ENCODE data around the gene MOCS3. TPM values are rescaled to one million over a fixed set of nuclear protein-coding genes. Genes with fewer than 3 reads are reported as not detected.

The MOCS3 gene, protein sequence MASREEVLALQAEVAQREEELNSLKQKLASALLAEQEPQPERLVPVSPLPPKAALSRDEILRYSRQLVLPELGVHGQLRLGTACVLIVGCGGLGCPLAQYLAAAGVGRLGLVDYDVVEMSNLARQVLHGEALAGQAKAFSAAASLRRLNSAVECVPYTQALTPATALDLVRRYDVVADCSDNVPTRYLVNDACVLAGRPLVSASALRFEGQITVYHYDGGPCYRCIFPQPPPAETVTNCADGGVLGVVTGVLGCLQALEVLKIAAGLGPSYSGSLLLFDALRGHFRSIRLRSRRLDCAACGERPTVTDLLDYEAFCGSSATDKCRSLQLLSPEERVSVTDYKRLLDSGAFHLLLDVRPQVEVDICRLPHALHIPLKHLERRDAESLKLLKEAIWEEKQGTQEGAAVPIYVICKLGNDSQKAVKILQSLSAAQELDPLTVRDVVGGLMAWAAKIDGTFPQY
- 4.0 TPM for polyA plus RNA-seq (2013, experiment 1 of 2)
- 3.6 TPM for polyA plus RNA-seq (2013, experiment 2 of 2)

DNA sequence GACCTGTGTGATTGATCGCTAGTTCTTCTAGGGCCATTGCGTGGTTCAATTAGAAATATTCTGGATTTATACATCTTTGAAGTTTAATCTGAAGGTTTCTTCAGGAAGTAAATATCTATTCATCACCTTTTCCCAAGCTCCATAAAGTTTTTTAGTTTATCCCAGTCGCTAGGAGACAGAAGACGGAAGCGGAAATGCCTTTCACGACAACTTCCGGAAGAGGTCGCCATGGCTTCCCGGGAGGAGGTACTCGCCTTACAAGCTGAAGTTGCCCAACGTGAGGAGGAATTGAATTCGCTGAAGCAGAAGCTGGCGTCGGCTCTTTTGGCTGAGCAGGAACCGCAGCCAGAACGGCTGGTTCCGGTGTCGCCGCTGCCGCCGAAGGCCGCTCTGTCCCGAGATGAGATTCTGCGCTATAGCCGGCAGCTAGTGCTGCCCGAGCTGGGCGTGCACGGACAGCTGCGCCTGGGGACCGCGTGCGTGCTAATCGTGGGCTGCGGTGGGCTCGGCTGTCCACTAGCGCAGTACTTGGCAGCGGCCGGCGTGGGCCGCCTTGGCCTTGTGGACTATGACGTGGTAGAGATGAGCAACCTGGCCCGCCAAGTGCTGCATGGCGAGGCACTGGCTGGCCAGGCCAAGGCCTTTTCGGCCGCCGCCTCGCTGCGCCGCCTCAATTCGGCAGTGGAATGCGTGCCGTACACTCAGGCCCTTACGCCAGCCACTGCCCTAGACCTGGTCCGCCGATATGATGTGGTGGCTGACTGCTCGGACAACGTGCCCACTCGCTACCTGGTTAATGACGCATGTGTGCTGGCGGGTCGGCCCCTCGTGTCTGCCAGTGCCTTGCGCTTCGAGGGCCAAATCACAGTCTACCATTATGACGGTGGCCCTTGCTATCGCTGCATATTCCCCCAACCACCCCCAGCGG lies at the start of gene MOCS3:
TSS of gene MOCS3 (plus strand) at position 204 of the 928 bp plus-strand sequence. CDS start at position 229, 25 bp downstream.
- Histone ChIP-seq H3K4me3 (ENCODE audit: extremely low read depth, insufficient read depth, low read length, poor library complexity, severe bottlenecking) (peak within 1 kb of the TSS; percentile 99), H3K27ac (ENCODE audit: low read depth, low read length, severe bottlenecking) (peak within 1 kb of the TSS; percentile 95), H3K36me3 (ENCODE audit: control insufficient read depth, insufficient read depth, low read length) (peaks cover 39% of the 10 kb centered on the region), H3K9me3 (ENCODE audit: control insufficient read depth, low read length) (no peaks in the 10 kb centered on the region), H3K4me1 (ENCODE audit: control insufficient read depth, insufficient read depth, low read length, poor library complexity, severe bottlenecking) (peaks cover 9% of the 10 kb centered on the region)
- 3 to 5% methylated on average over 58 to 63 of the region's 67 CpGs for WGBS, 2 experiments (ENCODE audit: insufficient coverage in 2 of 2)

DNA sequence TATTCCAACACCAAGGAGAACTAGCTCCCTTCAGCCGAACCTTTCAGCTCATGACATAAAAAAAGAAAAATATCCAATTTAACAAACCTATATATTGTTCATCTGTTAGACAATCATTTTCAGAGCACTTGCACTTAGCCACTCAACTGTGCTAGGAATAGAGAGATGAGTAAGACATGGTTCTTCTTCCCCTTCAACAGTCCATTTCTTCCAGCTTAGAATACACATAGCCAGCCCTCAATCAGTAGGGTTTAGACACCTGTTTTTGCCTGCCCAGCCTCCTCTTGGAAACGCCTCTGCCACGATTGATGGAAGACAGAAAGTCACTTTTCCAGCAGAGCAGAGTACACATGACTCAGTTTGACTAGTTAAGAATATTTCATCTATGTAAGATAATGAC lies 49.2 kb upstream of the MOCS3 start:
- peaks cover 69% of the 10 kb centered on the region for H3K36me3 ChIP-seq (ENCODE audit: control insufficient read depth, insufficient read depth, low read length)
- H3K4me1 ChIP-seq (ENCODE audit: control insufficient read depth, insufficient read depth, low read length, poor library complexity, severe bottlenecking): peaks cover 18% of the 10 kb centered on the region
- no peak overlapping the region for H3K27ac ChIP-seq (ENCODE audit: low read depth, low read length, severe bottlenecking)
- no peaks in the 10 kb centered on the region for H3K9me3 ChIP-seq (ENCODE audit: control insufficient read depth, low read length)
- H3K4me3 ChIP-seq (ENCODE audit: extremely low read depth, insufficient read depth, low read length, poor library complexity, severe bottlenecking): no peak overlapping the region
- WGBS, 2 experiments (ENCODE audit: insufficient coverage in 2 of 2): 100% methylated on average over 2 of the region's 3 CpGs

DNA sequence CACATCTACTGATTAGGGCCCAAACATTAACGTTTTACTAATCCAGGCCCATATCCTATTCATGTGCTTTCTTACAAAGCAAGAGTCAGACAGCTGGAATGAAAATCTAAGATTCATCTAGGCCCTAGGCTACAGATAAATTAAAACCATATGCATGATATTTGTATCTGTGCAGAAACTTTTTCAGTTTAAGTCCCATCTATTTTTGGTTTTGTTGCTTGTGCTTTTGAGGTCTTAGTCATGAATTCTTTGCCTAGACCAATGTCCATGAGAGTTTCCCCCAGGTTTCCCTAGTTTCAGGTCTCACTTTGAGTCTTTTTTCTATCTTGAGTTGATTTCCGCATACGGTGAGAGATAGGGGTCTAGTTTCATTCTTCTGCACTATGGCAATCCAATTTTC lies 47.6 kb upstream of the MOCS3 start:
- H3K4me3 ChIP-seq (ENCODE audit: extremely low read depth, insufficient read depth, low read length, poor library complexity, severe bottlenecking): no peak overlapping the region
- WGBS, 2 experiments (ENCODE audit: insufficient coverage in 2 of 2): 89 to 90% methylated on average over 1 of the region's 3 CpGs
- no peaks in the 10 kb centered on the region for H3K9me3 ChIP-seq (ENCODE audit: control insufficient read depth, low read length)
- peaks cover 75% of the 10 kb centered on the region for H3K36me3 ChIP-seq (ENCODE audit: control insufficient read depth, insufficient read depth, low read length)
- H3K27ac ChIP-seq (ENCODE audit: low read depth, low read length, severe bottlenecking): no peak overlapping the region
- peaks cover 32% of the 10 kb centered on the region for H3K4me1 ChIP-seq (ENCODE audit: control insufficient read depth, insufficient read depth, low read length, poor library complexity, severe bottlenecking)

DNA sequence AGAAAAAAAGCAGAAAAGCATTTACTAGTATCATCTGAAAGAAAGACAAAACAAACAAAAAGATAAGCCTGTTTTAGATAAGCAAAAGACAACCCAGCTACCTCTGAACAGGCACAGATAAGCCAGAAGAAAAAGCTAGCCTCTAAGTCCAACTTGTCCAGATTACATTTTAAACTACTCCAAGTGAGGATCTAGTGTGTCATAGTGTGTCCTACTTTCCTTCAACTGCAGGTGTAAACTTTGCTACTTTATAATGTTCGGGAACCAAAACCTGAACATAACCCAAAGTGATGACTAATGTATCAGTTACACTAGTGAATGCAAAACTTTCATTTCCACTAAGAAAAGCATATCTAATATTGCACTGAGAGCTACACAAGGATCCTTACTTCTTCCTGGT lies 46.9 kb upstream of the MOCS3 start:
- Histone ChIP-seq H3K27ac (ENCODE audit: low read depth, low read length, severe bottlenecking) (no peak overlapping the region), H3K36me3 (ENCODE audit: control insufficient read depth, insufficient read depth, low read length) (peaks cover 82% of the 10 kb centered on the region), H3K4me1 (ENCODE audit: control insufficient read depth, insufficient read depth, low read length, poor library complexity, severe bottlenecking) (peaks cover 38% of the 10 kb centered on the region), H3K4me3 (ENCODE audit: extremely low read depth, insufficient read depth, low read length, poor library complexity, severe bottlenecking) (no peak overlapping the region), H3K9me3 (ENCODE audit: control insufficient read depth, low read length) (no peaks in the 10 kb centered on the region)
- 100% methylated on average over 1 of the region's 1 CpG; no CpG with 5 or more reads in 1 of the 2 experiments for WGBS, 2 experiments (ENCODE audit: insufficient coverage in 2 of 2)

DNA sequence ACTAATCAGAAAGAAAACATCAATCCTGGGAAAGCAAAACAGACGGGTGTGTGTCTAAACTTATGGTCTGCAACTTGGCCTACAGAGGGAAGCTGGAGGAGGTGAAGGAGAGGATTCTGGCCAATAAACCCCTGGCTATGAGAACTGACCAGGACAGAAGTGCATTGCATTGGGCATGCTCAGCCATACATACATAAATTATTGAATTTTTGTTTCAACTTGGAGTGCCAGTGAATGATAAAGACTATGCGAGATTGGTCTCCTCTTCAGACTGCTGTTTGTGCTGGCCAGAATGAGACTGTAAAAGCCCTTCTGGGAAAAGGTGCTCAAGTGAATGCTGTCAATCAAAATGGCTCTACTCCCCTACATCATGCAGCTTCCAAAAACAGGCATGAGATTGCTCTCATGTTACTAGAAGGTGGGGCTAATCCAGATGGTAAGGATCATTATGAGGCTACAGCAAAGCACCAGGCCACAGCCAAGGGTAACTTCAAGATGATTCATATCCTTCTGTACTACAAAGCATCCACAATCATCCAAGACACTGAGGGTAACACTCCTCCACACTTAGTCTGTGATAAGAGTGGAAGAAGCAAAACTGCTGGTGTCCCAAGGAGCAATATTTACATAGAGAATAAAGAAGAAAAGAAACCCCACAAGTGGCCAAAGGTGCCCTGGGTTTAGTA lies 44.8 kb upstream of the MOCS3 start:
- peaks cover 38% of the 10 kb centered on the region for H3K4me1 ChIP-seq (ENCODE audit: control insufficient read depth, insufficient read depth, low read length, poor library complexity, severe bottlenecking)
- WGBS, 2 experiments (ENCODE audit: insufficient coverage in 2 of 2): 86 to 100% methylated on average over 1 of the region's 2 CpGs
- H3K4me3 ChIP-seq (ENCODE audit: extremely low read depth, insufficient read depth, low read length, poor library complexity, severe bottlenecking): no peak overlapping the region
- H3K36me3 ChIP-seq (ENCODE audit: control insufficient read depth, insufficient read depth, low read length): peaks cover 69% of the 10 kb centered on the region
- H3K9me3 ChIP-seq (ENCODE audit: control insufficient read depth, low read length): no peaks in the 10 kb centered on the region
- H3K27ac ChIP-seq (ENCODE audit: low read depth, low read length, severe bottlenecking): peak overlapping the region; percentile 1

DNA sequence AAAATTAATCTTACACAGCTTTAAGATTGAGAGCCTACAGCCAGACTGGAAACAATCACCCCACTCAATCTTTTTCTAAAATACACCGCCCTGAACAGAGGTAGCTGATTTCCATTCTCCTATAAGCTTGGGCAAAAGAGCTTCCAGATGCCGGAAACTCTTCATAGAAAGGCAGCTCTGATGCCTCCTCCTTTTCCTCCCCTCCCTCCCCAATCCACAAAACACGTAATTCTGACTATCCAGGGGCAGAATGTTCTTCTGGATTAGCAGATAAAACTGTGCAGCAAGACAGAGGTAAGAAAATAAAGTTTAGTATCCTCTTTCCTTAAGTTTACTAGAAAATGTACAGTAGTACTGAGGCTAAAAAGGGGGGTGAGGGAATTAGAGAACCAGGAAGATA lies 43.2 kb upstream of the MOCS3 start:
- peaks cover 66% of the 10 kb centered on the region for H3K36me3 ChIP-seq (ENCODE audit: control insufficient read depth, insufficient read depth, low read length)
- 88% methylated on average over 1 of the region's 3 CpGs; no CpG with 5 or more reads in 1 of the 2 experiments for WGBS, 2 experiments (ENCODE audit: insufficient coverage in 2 of 2)

DNA sequence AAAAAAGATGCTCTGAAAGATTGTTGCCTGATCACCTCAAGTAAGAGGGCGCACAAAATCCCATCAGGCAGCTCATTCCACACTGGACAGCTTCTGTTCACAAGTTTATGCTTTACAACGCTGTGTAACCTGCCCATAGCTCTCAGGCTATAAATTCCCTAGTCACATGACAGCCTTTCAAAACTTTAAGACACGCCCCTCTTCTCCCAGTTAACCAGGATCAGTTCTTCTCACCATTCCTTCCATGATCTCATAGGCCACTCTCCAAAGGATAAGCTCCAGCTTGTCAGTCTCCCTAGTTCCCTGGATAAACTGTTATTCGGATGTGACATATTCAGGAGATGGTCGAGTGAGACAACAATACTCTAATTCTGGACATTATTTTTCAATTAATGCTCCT lies 42.4 kb upstream of the MOCS3 start:
- H3K9me3 ChIP-seq (ENCODE audit: control insufficient read depth, low read length): no peaks in the 10 kb centered on the region
- H3K4me1 ChIP-seq (ENCODE audit: control insufficient read depth, insufficient read depth, low read length, poor library complexity, severe bottlenecking): peaks cover 38% of the 10 kb centered on the region
- peaks cover 66% of the 10 kb centered on the region for H3K36me3 ChIP-seq (ENCODE audit: control insufficient read depth, insufficient read depth, low read length)
- H3K4me3 ChIP-seq (ENCODE audit: extremely low read depth, insufficient read depth, low read length, poor library complexity, severe bottlenecking): no peak overlapping the region
- H3K27ac ChIP-seq (ENCODE audit: low read depth, low read length, severe bottlenecking): no peak overlapping the region
- WGBS, 2 experiments (ENCODE audit: insufficient coverage in 2 of 2): 93 to 95% methylated on average over 3 of the region's 5 CpGs

More for the DNA sequence above, 43.2 kb upstream of the MOCS3 start:
- peak overlapping the region; percentile 29 for H3K27ac ChIP-seq (ENCODE audit: low read depth, low read length, severe bottlenecking)
- H3K4me3 ChIP-seq (ENCODE audit: extremely low read depth, insufficient read depth, low read length, poor library complexity, severe bottlenecking): no peak overlapping the region
- H3K9me3 ChIP-seq (ENCODE audit: control insufficient read depth, low read length): no peaks in the 10 kb centered on the region
- H3K4me1 ChIP-seq (ENCODE audit: control insufficient read depth, insufficient read depth, low read length, poor library complexity, severe bottlenecking): peaks cover 38% of the 10 kb centered on the region

DNA sequence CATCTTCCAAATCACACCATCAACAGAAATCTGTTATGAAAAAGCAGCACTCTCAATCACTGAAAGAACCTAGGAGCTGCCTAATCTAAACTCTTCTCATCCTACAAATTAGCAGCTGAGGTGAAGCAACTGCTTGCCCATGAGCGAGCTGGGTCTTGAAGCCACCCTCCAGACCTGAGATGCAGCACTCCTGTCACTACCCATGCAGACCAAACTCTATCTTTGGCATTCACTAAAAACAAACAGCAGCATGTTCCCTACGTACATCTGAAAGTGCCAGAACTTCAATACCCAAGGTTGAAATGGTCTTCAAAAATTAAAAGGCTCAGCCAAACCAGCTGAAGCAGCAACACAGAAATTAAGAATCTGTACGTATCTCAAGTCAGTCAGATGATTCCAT lies 41.7 kb upstream of the MOCS3 start:
- H3K36me3 ChIP-seq (ENCODE audit: control insufficient read depth, insufficient read depth, low read length): peaks cover 66% of the 10 kb centered on the region
- no peaks in the 10 kb centered on the region for H3K9me3 ChIP-seq (ENCODE audit: control insufficient read depth, low read length)
- 94 to 100% methylated on average over 2 to 3 of the region's 3 CpGs for WGBS, 2 experiments (ENCODE audit: insufficient coverage in 2 of 2)
- H3K27ac ChIP-seq (ENCODE audit: low read depth, low read length, severe bottlenecking): no peak overlapping the region
- peaks cover 32% of the 10 kb centered on the region for H3K4me1 ChIP-seq (ENCODE audit: control insufficient read depth, insufficient read depth, low read length, poor library complexity, severe bottlenecking)
- H3K4me3 ChIP-seq (ENCODE audit: extremely low read depth, insufficient read depth, low read length, poor library complexity, severe bottlenecking): no peak overlapping the region

DNA sequence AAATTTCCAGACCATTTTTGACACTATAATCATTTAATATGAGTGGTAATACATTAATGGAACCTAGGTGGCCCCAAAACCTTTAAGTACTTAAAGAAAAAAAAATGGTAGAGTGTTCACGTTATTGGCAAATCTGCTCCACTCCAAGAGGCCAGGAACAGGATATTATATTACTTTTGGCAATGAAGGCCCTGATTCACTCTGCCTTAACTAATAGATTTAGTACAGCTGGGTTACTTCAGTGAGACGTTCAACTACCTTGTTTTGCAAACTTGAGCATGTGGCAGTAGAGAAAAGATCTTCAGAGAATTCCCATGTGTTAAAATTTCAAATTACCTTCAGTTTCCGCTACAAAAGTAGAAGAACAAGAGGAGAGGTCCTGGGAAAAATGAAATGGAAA lies 40.2 kb upstream of the MOCS3 start:
- WGBS, 2 experiments (ENCODE audit: insufficient coverage in 2 of 2): 84 to 100% methylated on average over 1 to 3 of the region's 3 CpGs
- no peak overlapping the region for H3K4me3 ChIP-seq (ENCODE audit: extremely low read depth, insufficient read depth, low read length, poor library complexity, severe bottlenecking)
- H3K4me1 ChIP-seq (ENCODE audit: control insufficient read depth, insufficient read depth, low read length, poor library complexity, severe bottlenecking): peaks cover 31% of the 10 kb centered on the region
- peaks cover 64% of the 10 kb centered on the region for H3K36me3 ChIP-seq (ENCODE audit: control insufficient read depth, insufficient read depth, low read length)
- H3K27ac ChIP-seq (ENCODE audit: low read depth, low read length, severe bottlenecking): no peak overlapping the region
- H3K9me3 ChIP-seq (ENCODE audit: control insufficient read depth, low read length): no peaks in the 10 kb centered on the region

DNA sequence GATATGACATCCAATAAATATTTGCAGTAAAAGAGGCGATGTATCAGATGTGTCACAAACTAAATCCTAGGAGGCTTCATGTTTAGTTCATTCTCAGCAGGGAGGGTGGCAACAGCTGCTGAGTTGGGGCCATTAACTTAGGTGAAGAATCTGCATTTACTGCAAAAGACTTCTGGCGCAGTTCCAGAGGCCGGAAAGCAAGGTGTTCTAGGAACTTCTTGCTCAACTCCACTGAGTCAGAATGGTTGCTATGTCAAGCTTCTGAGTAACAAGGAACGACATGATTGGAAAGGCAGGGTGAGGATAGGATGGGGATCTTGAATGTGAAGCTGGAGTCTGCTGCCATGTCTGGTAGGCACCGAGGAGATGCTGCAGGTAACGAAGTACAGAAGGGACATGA lies 39.1 kb upstream of the MOCS3 start:
- H3K9me3 ChIP-seq (ENCODE audit: control insufficient read depth, low read length): no peaks in the 10 kb centered on the region
- peaks cover 66% of the 10 kb centered on the region for H3K36me3 ChIP-seq (ENCODE audit: control insufficient read depth, insufficient read depth, low read length)
- 97% methylated on average over 5 to 6 of the region's 6 CpGs for WGBS, 2 experiments (ENCODE audit: insufficient coverage in 2 of 2)
- H3K4me3 ChIP-seq (ENCODE audit: extremely low read depth, insufficient read depth, low read length, poor library complexity, severe bottlenecking): no peak overlapping the region
- peaks cover 19% of the 10 kb centered on the region for H3K4me1 ChIP-seq (ENCODE audit: control insufficient read depth, insufficient read depth, low read length, poor library complexity, severe bottlenecking)
- no peak overlapping the region for H3K27ac ChIP-seq (ENCODE audit: low read depth, low read length, severe bottlenecking)
